GM12864 (cell line): ENCODE results near the gene HERC3.

Source experiments
- DNase-seq: peaks from one replicate; pipeline ENCODE4 v3.0.0-alpha.2; 2011; ENCODE audit warnings: low read depth
- H3K4me3 ChIP-seq: 2 replicates; pipeline ENCODE4 v1.5.1; 2011; ENCODE audit warnings: mild to moderate bottlenecking, low read depth, low read length, control low read depth
- CTCF ChIP-seq: IDR thresholded peaks from 2 replicates; pipeline ENCODE4 v1.5.1; 2011; ENCODE audit warnings: low read depth, mild to moderate bottlenecking, moderate library complexity, low read length, control low read depth, inconsistent platforms; ENCODE audit errors: missing control alignments

The HERC3 gene

GRCh38 chr4:88753658-88754571, 161.6 kb downstream of the HERC3 start:
- H3K4me3 ChIP-seq: no peak overlapping the region
- TF ChIP-seq CTCF: no peak
- DNase-seq: no peak

GRCh38 chr4:88754796-88755195, 162.5 kb downstream of the HERC3 start:
- H3K4me3 ChIP-seq: no peak overlapping the region
- TF ChIP-seq CTCF: no peak
- DNase-seq: no peak

- H3K4me3 ChIP-seq: no peak overlapping the region
Measured at GRCh38 chr4:88755454-88755853, 163.2 kb downstream of the HERC3 start.

GRCh38 chr4:88756149-88756548, 163.9 kb downstream of the HERC3 start:
- no peak overlapping the region for H3K4me3 ChIP-seq
- TF ChIP-seq CTCF: no peak
- no peak for DNase-seq

More at GRCh38 chr4:88755454-88755853, 163.2 kb downstream of the HERC3 start:
- TF ChIP-seq CTCF: no peak
- no peak for DNase-seq

- no peak for TF ChIP-seq CTCF
- H3K4me3 ChIP-seq: no peak overlapping the region
- DNase-seq: no peak
Measured at GRCh38 chr4:88757067-88757466, 164.8 kb downstream of the HERC3 start.

GRCh38 chr4:88757776-88758175, 165.5 kb downstream of the HERC3 start:
- TF ChIP-seq CTCF: no peak
- no peak for DNase-seq
- no peak overlapping the region for H3K4me3 ChIP-seq
